H9 (cell line): Measurements from ENCODE around the gene CFAP298. TPM values are rescaled to one million over a fixed set of nuclear protein-coding genes. Genes with fewer than 3 reads are reported as not detected.

Experiments
- DNase-seq: peaks from one replicate; pipeline ENCODE4 v3.0.0-alpha.2; 2017
- H2AFZ ChIP-seq: one replicate; pipeline ENCODE4 v1.6.1; 2013; ENCODE audit warnings: mild to moderate bottlenecking, low read length, control low read depth, moderate library complexity
- H2AK5ac ChIP-seq: 2 replicates; pipeline ENCODE4 v1.6.1; 2013; ENCODE audit warnings: low read length, control low read depth, mixed read lengths; ENCODE audit not compliant: insufficient read length
- H2BK120ac ChIP-seq: one replicate; pipeline ENCODE4 v1.6.1; 2013; ENCODE audit warnings: low read depth, mild to moderate bottlenecking, low read length, control low read depth, inconsistent platforms; ENCODE audit not compliant: poor library complexity, severe bottlenecking
- H2BK12ac ChIP-seq: 2 replicates; pipeline ENCODE4 v1.6.1; 2013; ENCODE audit warnings: low read length, control low read depth, mixed read lengths, low read depth; ENCODE audit not compliant: insufficient read length
- H2BK15ac ChIP-seq: 2 replicates; pipeline ENCODE4 v1.6.1; 2013; ENCODE audit warnings: low read depth, low read length, control low read depth
- H2BK20ac ChIP-seq: one replicate; pipeline ENCODE4 v1.6.1; 2013; ENCODE audit warnings: low read depth, mild to moderate bottlenecking, low read length, control low read depth, inconsistent platforms; ENCODE audit not compliant: poor library complexity, severe bottlenecking
- H2BK5ac ChIP-seq: 2 replicates; pipeline ENCODE4 v1.6.1; 2013; ENCODE audit warnings: low read length, control low read depth, mixed read lengths; ENCODE audit not compliant: insufficient read length
- H3K14ac ChIP-seq: 2 replicates; pipeline ENCODE4 v1.6.1; 2013; ENCODE audit warnings: low read length, control low read depth; ENCODE audit not compliant: insufficient read depth
- H3K18ac ChIP-seq: 2 replicates; pipeline ENCODE4 v1.6.1; 2013; ENCODE audit warnings: low read depth, mild to moderate bottlenecking, mixed read lengths, low read length, control low read depth; ENCODE audit not compliant: insufficient read length
- H3K23ac ChIP-seq: 2 replicates; pipeline ENCODE4 v1.6.1; 2013; ENCODE audit warnings: low read length, control low read depth, mixed read lengths, low read depth; ENCODE audit not compliant: insufficient read length
- H3K23me2 ChIP-seq: 2 replicates; pipeline ENCODE4 v1.6.1; 2013; ENCODE audit warnings: low read depth, mild to moderate bottlenecking, mixed read lengths, low read length, control low read depth; ENCODE audit not compliant: insufficient read length, poor library complexity, severe bottlenecking
- H3K27ac ChIP-seq: 2 replicates; pipeline ENCODE4 v1.5.1; 2013; ENCODE audit warnings: low read length, control low read depth, mixed read lengths, low read depth; ENCODE audit not compliant: insufficient read length
- H3K27me3 ChIP-seq: 2 replicates; pipeline ENCODE4 v1.6.1; 2013; ENCODE audit warnings: low read length, control low read depth, inconsistent platforms; ENCODE audit not compliant: insufficient read depth
- H3K4ac ChIP-seq: 2 replicates; pipeline ENCODE4 v1.6.1; 2013; ENCODE audit warnings: low read depth, mild to moderate bottlenecking, control low read depth, inconsistent platforms, low read length, moderate library complexity
- H3K4me1 ChIP-seq: 2 replicates; pipeline ENCODE4 v1.6.1; 2013; ENCODE audit warnings: low read length, control low read depth, inconsistent platforms; ENCODE audit not compliant: insufficient read depth
- H3K4me2 ChIP-seq: 2 replicates; pipeline ENCODE4 v1.6.1; 2013; ENCODE audit warnings: low read length, control low read depth, mixed read lengths; ENCODE audit not compliant: insufficient read length, insufficient read depth
- H3K56ac ChIP-seq: 2 replicates; pipeline ENCODE4 v1.6.1; 2013; ENCODE audit warnings: low read depth, mild to moderate bottlenecking, mixed read lengths, low read length, control low read depth; ENCODE audit not compliant: insufficient read length
- H3K79me1 ChIP-seq: 2 replicates; pipeline ENCODE4 v1.6.1; 2013; ENCODE audit warnings: low read depth, mild to moderate bottlenecking, moderate library complexity, low read length, control low read depth, inconsistent platforms; ENCODE audit not compliant: insufficient read depth, poor library complexity, severe bottlenecking
- H3K79me2 ChIP-seq: 2 replicates; pipeline ENCODE4 v1.6.1; 2013; ENCODE audit warnings: low read length, control low read depth, inconsistent platforms; ENCODE audit not compliant: insufficient read depth
- H3K9ac ChIP-seq: 2 replicates; pipeline ENCODE4 v1.6.1; 2013; ENCODE audit warnings: low read length, control low read depth, mixed read lengths; ENCODE audit not compliant: insufficient read length; ENCODE audit errors: extremely low read depth
- H3K9me3 ChIP-seq: one replicate; pipeline ENCODE4 v1.6.1; 2013; ENCODE audit warnings: low read depth, low read length, inconsistent platforms; ENCODE audit not compliant: control insufficient read depth
- H3T11ph ChIP-seq: one replicate; pipeline ENCODE4 v1.6.1; 2013; ENCODE audit warnings: mild to moderate bottlenecking, low read length, control low read depth, inconsistent platforms
- H4K20me1 ChIP-seq: one replicate; pipeline ENCODE4 v1.6.1; 2013; ENCODE audit not compliant: control insufficient read depth, insufficient read length, insufficient read depth
- H4K5ac ChIP-seq: 2 replicates; pipeline ENCODE4 v1.6.1; 2013; ENCODE audit warnings: low read depth, mild to moderate bottlenecking, mixed read lengths, low read length, control low read depth; ENCODE audit not compliant: insufficient read length
- H4K8ac ChIP-seq: replicated peaks from 2 replicates; pipeline ENCODE4 v1.6.1; 2013; ENCODE audit warnings: low read length, control low read depth, mixed read lengths, low read depth; ENCODE audit not compliant: insufficient read length
- H4K91ac ChIP-seq: 2 replicates; pipeline ENCODE4 v1.6.1; 2013; ENCODE audit warnings: low read depth, mild to moderate bottlenecking, moderate library complexity, mixed read lengths, low read length, control low read depth; ENCODE audit not compliant: insufficient read length
- H3K27ac Mint-ChIP-seq, 3 experiments: 2 replicates in 2 of 3; 3 replicates in 1 of 3; pipeline ENCODE4 v1.8.0; 2020 to 2021; ENCODE audit warnings: mixed read lengths in 3 of 3, mild to moderate bottlenecking in 1 of 3, moderate library complexity in 1 of 3
- H3K27me3 Mint-ChIP-seq: 2 replicates; pipeline ENCODE4 v1.8.0; 2021; ENCODE audit warnings: low read depth, mild to moderate bottlenecking, moderate library complexity, mixed read lengths
- H3K36me3 Mint-ChIP-seq, 3 experiments: 2 replicates in 2 of 3; 3 replicates in 1 of 3; pipeline ENCODE4 v1.8.0; 2020 to 2021; ENCODE audit warnings: low read depth in 3 of 3, mixed read lengths in 3 of 3; ENCODE audit not compliant: insufficient read depth in 1 of 3
- H3K4me1 Mint-ChIP-seq, 2 experiments: 2 replicates each; pipeline ENCODE4 v1.8.0; 2020; ENCODE audit warnings: mixed read lengths in 2 of 2
- H3K4me3 Mint-ChIP-seq, 2 experiments: 2 replicates in 1 of 2; 3 replicates in 1 of 2; pipeline ENCODE4 v1.8.0; 2020 to 2021; ENCODE audit warnings: mild to moderate bottlenecking in 2 of 2, mixed read lengths in 2 of 2, moderate library complexity in 1 of 2
- H3K9me3 Mint-ChIP-seq, 2 experiments: 2 replicates in 1 of 2; 3 replicates in 1 of 2; pipeline ENCODE4 v1.8.0; 2020; ENCODE audit warnings: mild to moderate bottlenecking in 2 of 2, mixed read lengths in 2 of 2, moderate library complexity in 1 of 2
- CTCF ChIP-seq: fragments of 200-600 bp; sonication (generic); conservative IDR thresholded peaks from 3 replicates; pipeline ENCODE4 v1.8.0; 2021; ENCODE audit warnings: antibody characterized with exemption, mild to moderate bottlenecking
- WGBS: extraction: QIAGEN DNeasy Blood & Tissue Kit; methylation state at CpG from one replicate; pipeline ENCODE4 v1.1.7; 2013; ENCODE audit warnings: missing lambda C conversion rate, low lambda C conversion rate, mixed read lengths; ENCODE audit not compliant: insufficient read length; ENCODE audit errors: extremely low coverage; 5-methylcytosine and 5-hydroxymethylcytosine counted together
- total RNA-seq: library from RNA; stranded (reverse); gene quantifications from 2 replicates; pipeline ENCODE4 v1.2.1, GENCODE V29; 2021

CFAP298 gene
- total RNA-seq, 1 experiment from 2014 or later = 81.8 TPM

- Histone ChIP-seq H3K4me2 (no peak overlapping the region), H3K23me2 (no peaks in the 10 kb centered on the region), H3K4ac (no peak overlapping the region), H3K9ac (no peak overlapping the region), H3K4me1 (no peaks in the 10 kb centered on the region), H3K27me3 (no peaks in the 10 kb centered on the region; the same call in 1 of the 2 replicates), H3K79me1 (no peaks in the 10 kb centered on the region), H3K79me2 (no peaks in the 10 kb centered on the region), H2AFZ (no peak overlapping the region), H2AK5ac (no peak overlapping the region), H3K14ac (no peak overlapping the region), H2BK12ac (no peak overlapping the region), H3K9me3 (no peaks in the 10 kb centered on the region), H3K23ac (no peak overlapping the region), H3T11ph (no peak overlapping the region), H2BK15ac (no peak overlapping the region), H3K27ac (no peak overlapping the region), H3K18ac (no peak overlapping the region), H3K56ac (no peak overlapping the region), H4K5ac (no peak overlapping the region), H2BK5ac (no peak overlapping the region), H2BK20ac (no peak overlapping the region), H4K91ac (no peak overlapping the region), H4K20me1 (no peaks in the 10 kb centered on the region), H4K8ac (no peak overlapping the region), H2BK120ac (no peak overlapping the region)
- no peaks in the 10 kb centered on the region for H3K36me3 Mint-ChIP-seq
- no CpG with 5 or more reads among the region's 13 CpGs for WGBS
- DNase-seq = no peak
- no peak overlapping the region for H3K27ac Mint-ChIP-seq
- H3K9me3 Mint-ChIP-seq = no peaks in the 10 kb centered on the region
- H3K4me3 Mint-ChIP-seq = no peak overlapping the region
- H3K27me3 Mint-ChIP-seq = peaks cover 11% of the 10 kb centered on the region
- no peak for TF ChIP-seq CTCF
- H3K4me1 Mint-ChIP-seq = peaks cover 0 to 9% of the 10 kb centered on the region in 2 experiments; a peak in 1 of 4 replicates
These were observed 30.4 kb downstream of the CFAP298 start for GRCh38 chr21:32581732-32582131.
